NCI-H2196 treated with DMSO at 0.1 percent for 48 hours (cell line): ENCODE results near the gene JAKMIP3.

ENCODE experiments used
- DNase-seq: peaks from one replicate; lab custom pipeline; 2025; ENCODE audit not compliant: unreplicated experiment; lab: John Stamatoyannopoulos, UW

The JAKMIP3 gene

GRCh38 chr10:132043861-132044695, 21.7 kb upstream of the JAKMIP3 start:
- DNase-seq = no peak

GRCh38 chr10:132044803-132045202, 20.9 kb upstream of the JAKMIP3 start:
- no peak for DNase-seq

- no peak for DNase-seq
Measured at GRCh38 chr10:132045324-132045723, 20.4 kb upstream of the JAKMIP3 start.

GRCh38 chr10:132047575-132048293, 18.0 kb upstream of the JAKMIP3 start:
- no peak for DNase-seq

- no peak for DNase-seq
Measured at GRCh38 chr10:132048294-132048667, 17.5 kb upstream of the JAKMIP3 start.

- no peak for DNase-seq
Measured at GRCh38 chr10:132050191-132050590, 15.6 kb upstream of the JAKMIP3 start.

- DNase-seq = no peak
Measured at GRCh38 chr10:132052124-132052523, 13.6 kb upstream of the JAKMIP3 start.

GRCh38 chr10:132054564-132054963, 11.2 kb upstream of the JAKMIP3 start:
- DNase-seq = no peak

- DNase-seq = no peak
Measured at GRCh38 chr10:132055616-132056015, 10.1 kb upstream of the JAKMIP3 start.

GRCh38 chr10:132056663-132057062, 9.1 kb upstream of the JAKMIP3 start:
- no peak for DNase-seq

GRCh38 chr10:132057191-132057681, 8.5 kb upstream of the JAKMIP3 start:
- DNase-seq = no peak

- DNase-seq = no peak
Measured at GRCh38 chr10:132058111-132058745, 7.5 kb upstream of the JAKMIP3 start.

GRCh38 chr10:132058793-132059759, 6.7 kb upstream of the JAKMIP3 start:
- DNase-seq = no peak

- DNase-seq = no peak
Measured at GRCh38 chr10:132059760-132060508, 5.8 kb upstream of the JAKMIP3 start.

- no peak for DNase-seq
Measured at GRCh38 chr10:132061030-132061429, 4.7 kb upstream of the JAKMIP3 start.

GRCh38 chr10:132061465-132061864, 4.3 kb upstream of the JAKMIP3 start:
- DNase-seq = no peak

GRCh38 chr10:132062116-132062515, 3.6 kb upstream of the JAKMIP3 start:
- DNase-seq = no peak

GRCh38 chr10:132062641-132063390, 2.9 kb upstream of the JAKMIP3 start:
- no peak for DNase-seq

GRCh38 chr10:132063432-132063831, 2.3 kb upstream of the JAKMIP3 start:
- no peak for DNase-seq
